Stomach (tissue), 4 donors: Measurements from ENCODE around the gene SCTR.

ENCODE experiments used
- CTCF ChIP-seq, 7 experiments: fragments of 450-650 bp in 4 of 7; fragments of 200-600 bp in 3 of 7; sonication (generic) in 3 of 7; IDR thresholded peaks; one replicate each; pipeline ENCODE4 v1.5.1; 2016 to 2019; ENCODE audit warnings: antibody characterized with exemption in 7 of 7, control low read depth in 2 of 7, mild to moderate bottlenecking in 1 of 7
- POLR2AphosphoS5 ChIP-seq, 3 donors: sonication (generic); formaldehyde crosslinking; IDR thresholded peaks; one replicate each; pipeline ENCODE4 v1.6.1; 2016; ENCODE audit warnings: antibody characterized with exemption in 3 of 3

GRCh38 chr2:119486886-119487285 lies 37.4 kb downstream of the SCTR start:
- TF ChIP-seq CTCF (IDR thresholded peaks at IDR 0.05) (no peak), POLR2AphosphoS5 (IDR thresholded peaks at IDR 0.05) (no peak)
